ENCODE data around the gene CHAC2.

DNA sequence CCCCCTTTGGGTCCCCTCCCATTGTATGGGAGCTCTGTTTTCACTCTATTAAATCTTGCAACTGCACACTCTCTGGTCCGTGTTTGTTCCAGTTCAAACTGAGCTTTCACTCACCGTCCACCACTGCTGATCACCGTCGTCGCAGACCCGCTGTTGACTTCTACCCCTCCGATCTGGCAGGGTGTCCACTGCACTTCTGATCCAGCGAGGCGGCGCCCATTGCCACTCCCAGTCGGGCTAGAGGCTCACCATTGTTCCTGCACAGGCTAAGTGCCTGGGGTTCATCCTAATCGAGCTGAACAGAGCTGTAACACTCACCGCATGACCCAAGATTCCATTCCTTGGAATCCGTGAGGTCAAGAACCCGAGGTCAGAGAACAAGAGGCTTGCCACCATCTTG is 11.0 kb upstream of the CHAC2 start:
- TF ChIP-seq EP300 (IDR thresholded peaks at IDR 0.05; ENCODE audit: borderline replicate concordance) (no peak), YY1 (IDR thresholded peaks at IDR 0.05; ENCODE audit: low read depth) (no peak), CREB1 (IDR thresholded peaks at IDR 0.05; ENCODE audit: low read depth) (no peak), NFIC (IDR thresholded peaks at IDR 0.05) (no peak), RAD21 (IDR thresholded peaks at IDR 0.05; ENCODE audit: low read depth) (no peak), ZBTB7A (IDR thresholded peaks at IDR 0.05; ENCODE audit: low read depth) (no peak), REST (IDR thresholded peaks at IDR 0.05; ENCODE audit: low read depth) (no peak), TCF12 (IDR thresholded peaks at IDR 0.05; ENCODE audit: low read depth) (no peak)
- TF ChIP-seq, protein P1, sequence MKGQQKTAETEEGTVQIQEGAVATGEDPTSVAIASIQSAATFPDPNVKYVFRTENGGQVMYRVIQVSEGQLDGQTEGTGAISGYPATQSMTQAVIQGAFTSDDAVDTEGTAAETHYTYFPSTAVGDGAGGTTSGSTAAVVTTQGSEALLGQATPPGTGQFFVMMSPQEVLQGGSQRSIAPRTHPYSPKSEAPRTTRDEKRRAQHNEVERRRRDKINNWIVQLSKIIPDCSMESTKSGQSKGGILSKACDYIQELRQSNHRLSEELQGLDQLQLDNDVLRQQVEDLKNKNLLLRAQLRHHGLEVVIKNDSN (IDR thresholded peaks at IDR 0.05) = no peak
- TF ChIP-seq, protein P2, sequence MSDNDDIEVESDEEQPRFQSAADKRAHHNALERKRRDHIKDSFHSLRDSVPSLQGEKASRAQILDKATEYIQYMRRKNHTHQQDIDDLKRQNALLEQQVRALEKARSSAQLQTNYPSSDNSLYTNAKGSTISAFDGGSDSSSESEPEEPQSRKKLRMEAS (IDR thresholded peaks at IDR 0.05) = no peak

Measured in Ishikawa (cell line).